Measurements from ENCODE around the gene WWOX.

DNA sequence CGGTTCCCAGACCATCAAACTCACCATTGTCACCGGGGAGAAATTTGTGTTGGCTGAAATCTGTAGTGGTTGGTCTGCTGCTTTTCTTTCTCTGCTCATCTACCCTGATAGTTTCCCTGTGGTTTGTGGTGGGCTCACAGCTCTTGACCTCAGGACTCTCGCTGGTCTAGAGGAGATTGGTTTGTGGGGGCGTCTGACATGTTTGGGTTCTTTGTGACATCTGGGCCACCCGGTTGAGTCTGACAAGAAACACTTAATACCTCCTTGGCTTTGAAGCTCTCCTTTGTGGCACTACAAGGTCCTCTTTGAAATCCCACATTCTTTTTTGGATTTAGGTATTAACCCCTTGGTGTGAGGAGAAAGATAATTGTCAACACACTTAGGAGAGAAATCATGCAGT is 662.0 kb downstream of the WWOX start:
- TF ChIP-seq, protein P1, sequence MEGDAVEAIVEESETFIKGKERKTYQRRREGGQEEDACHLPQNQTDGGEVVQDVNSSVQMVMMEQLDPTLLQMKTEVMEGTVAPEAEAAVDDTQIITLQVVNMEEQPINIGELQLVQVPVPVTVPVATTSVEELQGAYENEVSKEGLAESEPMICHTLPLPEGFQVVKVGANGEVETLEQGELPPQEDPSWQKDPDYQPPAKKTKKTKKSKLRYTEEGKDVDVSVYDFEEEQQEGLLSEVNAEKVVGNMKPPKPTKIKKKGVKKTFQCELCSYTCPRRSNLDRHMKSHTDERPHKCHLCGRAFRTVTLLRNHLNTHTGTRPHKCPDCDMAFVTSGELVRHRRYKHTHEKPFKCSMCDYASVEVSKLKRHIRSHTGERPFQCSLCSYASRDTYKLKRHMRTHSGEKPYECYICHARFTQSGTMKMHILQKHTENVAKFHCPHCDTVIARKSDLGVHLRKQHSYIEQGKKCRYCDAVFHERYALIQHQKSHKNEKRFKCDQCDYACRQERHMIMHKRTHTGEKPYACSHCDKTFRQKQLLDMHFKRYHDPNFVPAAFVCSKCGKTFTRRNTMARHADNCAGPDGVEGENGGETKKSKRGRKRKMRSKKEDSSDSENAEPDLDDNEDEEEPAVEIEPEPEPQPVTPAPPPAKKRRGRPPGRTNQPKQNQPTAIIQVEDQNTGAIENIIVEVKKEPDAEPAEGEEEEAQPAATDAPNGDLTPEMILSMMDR (IDR thresholded peaks at IDR 0.05; ENCODE audit: poor library complexity, severe bottlenecking), result no peak
- TF ChIP-seq EZH2 (IDR thresholded peaks at IDR 0.05; ENCODE audit: borderline replicate concordance, insufficient read depth, low read length, poor library complexity, severe bottlenecking) (no peak), POLR2AphosphoS5 (IDR thresholded peaks at IDR 0.05) (no peak), RAD21 (conservative IDR thresholded peaks at IDR 0.05) (no peak), SMC3 (conservative IDR thresholded peaks at IDR 0.05; ENCODE audit: poor library complexity) (no peak), EP300 (conservative IDR thresholded peaks at IDR 0.05; ENCODE audit: poor library complexity, severe bottlenecking) (no peak), MXI1 (conservative IDR thresholded peaks at IDR 0.05; ENCODE audit: poor library complexity, severe bottlenecking) (no peak), TAF1 (IDR thresholded peaks at IDR 0.05; ENCODE audit: low read depth) (no peak)
- TF ChIP-seq, protein P2, sequence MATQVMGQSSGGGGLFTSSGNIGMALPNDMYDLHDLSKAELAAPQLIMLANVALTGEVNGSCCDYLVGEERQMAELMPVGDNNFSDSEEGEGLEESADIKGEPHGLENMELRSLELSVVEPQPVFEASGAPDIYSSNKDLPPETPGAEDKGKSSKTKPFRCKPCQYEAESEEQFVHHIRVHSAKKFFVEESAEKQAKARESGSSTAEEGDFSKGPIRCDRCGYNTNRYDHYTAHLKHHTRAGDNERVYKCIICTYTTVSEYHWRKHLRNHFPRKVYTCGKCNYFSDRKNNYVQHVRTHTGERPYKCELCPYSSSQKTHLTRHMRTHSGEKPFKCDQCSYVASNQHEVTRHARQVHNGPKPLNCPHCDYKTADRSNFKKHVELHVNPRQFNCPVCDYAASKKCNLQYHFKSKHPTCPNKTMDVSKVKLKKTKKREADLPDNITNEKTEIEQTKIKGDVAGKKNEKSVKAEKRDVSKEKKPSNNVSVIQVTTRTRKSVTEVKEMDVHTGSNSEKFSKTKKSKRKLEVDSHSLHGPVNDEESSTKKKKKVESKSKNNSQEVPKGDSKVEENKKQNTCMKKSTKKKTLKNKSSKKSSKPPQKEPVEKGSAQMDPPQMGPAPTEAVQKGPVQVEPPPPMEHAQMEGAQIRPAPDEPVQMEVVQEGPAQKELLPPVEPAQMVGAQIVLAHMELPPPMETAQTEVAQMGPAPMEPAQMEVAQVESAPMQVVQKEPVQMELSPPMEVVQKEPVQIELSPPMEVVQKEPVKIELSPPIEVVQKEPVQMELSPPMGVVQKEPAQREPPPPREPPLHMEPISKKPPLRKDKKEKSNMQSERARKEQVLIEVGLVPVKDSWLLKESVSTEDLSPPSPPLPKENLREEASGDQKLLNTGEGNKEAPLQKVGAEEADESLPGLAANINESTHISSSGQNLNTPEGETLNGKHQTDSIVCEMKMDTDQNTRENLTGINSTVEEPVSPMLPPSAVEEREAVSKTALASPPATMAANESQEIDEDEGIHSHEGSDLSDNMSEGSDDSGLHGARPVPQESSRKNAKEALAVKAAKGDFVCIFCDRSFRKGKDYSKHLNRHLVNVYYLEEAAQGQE (IDR thresholded peaks at IDR 0.05; ENCODE audit: borderline replicate concordance), result no peak

Data from neural cell (in vitro differentiated cells).